ENCODE data around the gene ATP2B1.

DNA sequence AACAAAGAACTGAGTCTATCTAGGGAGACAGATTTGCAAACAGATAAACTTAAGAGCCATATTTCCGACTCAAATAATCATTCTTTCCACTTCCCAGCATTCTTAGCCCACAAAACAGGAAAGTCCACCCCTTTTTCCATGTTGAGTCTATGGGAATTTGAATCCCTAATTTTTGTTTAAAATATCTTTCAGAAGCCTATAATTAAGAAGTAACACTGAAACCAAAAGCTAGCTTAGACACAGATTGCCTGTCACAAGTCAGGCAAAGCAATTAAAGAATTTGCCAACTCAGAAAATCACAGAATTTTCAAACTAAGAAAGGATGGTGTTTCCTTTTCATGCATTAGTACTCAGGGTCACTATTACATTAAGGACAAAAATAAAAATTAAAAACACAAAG, 17.0 kb downstream of the ATP2B1 start:
- TF ChIP-seq, protein P1, sequence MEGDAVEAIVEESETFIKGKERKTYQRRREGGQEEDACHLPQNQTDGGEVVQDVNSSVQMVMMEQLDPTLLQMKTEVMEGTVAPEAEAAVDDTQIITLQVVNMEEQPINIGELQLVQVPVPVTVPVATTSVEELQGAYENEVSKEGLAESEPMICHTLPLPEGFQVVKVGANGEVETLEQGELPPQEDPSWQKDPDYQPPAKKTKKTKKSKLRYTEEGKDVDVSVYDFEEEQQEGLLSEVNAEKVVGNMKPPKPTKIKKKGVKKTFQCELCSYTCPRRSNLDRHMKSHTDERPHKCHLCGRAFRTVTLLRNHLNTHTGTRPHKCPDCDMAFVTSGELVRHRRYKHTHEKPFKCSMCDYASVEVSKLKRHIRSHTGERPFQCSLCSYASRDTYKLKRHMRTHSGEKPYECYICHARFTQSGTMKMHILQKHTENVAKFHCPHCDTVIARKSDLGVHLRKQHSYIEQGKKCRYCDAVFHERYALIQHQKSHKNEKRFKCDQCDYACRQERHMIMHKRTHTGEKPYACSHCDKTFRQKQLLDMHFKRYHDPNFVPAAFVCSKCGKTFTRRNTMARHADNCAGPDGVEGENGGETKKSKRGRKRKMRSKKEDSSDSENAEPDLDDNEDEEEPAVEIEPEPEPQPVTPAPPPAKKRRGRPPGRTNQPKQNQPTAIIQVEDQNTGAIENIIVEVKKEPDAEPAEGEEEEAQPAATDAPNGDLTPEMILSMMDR (conservative IDR thresholded peaks at IDR 0.05; ENCODE audit: low read depth, low read length) = no peak
- TF ChIP-seq EZH2phosphoT487 (IDR thresholded peaks at IDR 0.05; ENCODE audit: borderline replicate concordance, low read length) (no peak), EZH2 (IDR thresholded peaks at IDR 0.05; ENCODE audit: low read length, unreplicated experiment) (no peak)
